ENCODE measurements around the gene SMC6. TPM values are rescaled to one million over a fixed set of nuclear protein-coding genes. Genes with fewer than 3 reads are reported as not detected.

Gene SMC6
- total RNA-seq, 1 experiment from 2014 or later, result 8.4 TPM

DNA sequence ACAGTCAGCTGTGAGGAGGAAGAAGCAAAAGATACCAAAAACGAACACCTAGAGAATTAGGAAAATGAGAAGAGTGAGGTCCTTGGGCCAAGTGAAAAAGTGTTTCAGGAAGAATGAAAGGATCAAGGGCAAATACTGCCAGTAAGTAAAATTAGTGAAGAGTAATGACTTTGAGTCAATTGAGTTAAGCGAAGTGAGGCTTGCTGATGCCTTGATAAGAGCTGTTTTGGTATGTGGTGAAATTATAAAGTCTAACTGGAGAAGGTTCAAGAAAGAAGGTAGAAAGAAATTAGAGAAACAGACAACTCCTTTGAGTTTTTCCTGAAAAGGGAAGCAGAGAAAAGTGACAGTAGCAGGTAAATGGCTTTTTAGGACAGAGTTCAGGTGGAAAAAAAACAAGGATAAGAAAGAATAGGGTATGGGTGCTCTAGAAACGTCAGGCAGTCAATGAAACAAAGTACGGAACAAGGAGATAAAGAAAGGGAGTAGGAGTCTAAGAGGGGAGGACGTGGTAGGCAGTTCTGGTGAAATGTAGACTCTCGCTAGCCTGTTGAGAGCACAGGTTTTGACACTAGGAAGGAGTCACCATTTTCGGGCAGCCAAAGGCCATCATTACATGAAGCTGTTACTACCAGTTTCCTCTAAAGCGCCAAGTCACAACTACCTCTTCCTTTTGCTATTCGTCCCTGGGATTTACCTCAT is 42.9 kb downstream of the SMC6 start:
- DNase-seq (ENCODE audit: low spot score), result no peak

DNA sequence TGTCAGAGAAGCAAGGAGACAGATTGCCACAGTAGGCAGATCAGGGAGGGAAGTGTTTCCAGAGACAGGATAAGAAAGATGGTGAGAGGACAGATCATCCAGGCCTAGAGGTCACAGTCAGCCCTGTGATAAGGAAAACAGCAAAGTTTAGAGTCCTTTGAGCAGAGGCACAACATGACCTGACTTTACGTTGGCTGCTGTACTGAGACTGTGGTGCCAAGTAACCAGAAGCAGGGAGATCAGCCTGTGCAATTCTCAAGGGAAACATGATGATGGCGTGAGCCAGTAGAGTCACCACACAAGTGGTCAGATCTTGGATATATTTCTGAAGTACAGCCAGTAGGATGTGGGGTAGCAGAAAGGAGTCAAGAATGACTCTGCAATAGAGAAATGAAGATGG is 43.7 kb downstream of the SMC6 start:
- no peak for DNase-seq (ENCODE audit: low spot score)

DNA sequence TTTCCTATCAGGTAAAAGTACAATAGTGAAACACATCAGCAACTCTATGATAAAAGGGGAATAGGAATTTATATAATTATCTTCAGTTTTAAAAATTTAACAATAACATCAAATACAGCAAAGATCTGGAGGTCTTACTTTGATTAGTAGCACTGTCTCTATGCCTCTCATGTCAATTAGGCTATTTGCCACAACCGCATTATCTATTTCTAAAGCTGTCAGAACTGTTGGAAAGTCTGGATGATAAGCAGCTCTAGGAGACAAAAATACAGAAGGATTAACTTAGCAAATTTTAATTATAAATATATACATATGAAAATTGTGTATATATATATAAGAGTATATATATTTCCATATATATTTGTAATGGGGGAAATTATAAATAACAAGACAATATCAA is 45.1 kb downstream of the SMC6 start:
- no peak for DNase-seq (ENCODE audit: low spot score)

DNA sequence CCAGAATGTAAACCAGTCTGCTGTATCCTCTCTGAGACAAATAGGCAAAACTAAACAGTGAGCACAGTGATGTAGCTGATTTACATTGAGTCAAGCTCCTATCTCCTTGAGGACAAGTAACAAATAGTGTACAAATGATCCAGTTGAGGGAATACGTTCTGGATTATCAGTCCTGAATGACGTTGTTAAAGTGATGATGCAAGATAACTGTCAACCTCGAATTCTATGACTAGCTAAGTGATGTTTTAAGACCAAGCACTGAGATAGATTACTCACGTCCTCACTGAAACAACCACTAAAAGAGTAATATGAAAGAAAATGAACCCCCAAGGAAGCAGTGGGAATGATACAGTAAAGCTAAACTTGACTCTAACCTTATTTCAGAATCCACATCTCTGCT is 46.8 kb downstream of the SMC6 start:
- no peak for DNase-seq (ENCODE audit: low spot score)

DNA sequence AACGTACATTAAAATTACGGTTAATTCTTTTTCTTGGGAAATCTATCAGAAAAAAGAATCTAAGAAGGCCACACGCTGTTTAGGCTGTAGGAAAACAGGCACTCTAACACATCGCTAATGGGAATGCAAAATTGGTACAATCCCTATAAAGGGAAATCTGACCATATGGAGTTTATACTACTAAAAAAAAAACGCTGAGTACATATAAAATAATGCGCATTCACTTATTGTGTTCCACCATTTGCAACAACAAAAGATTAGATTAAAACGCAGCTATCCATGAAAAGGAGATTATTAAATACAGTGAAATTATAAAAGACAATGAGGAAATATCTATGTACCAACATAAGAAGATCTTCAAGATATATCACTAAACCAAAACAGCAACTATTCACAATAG is 62.8 kb downstream of the SMC6 start:
- no peak for DNase-seq (ENCODE audit: low spot score)

DNA sequence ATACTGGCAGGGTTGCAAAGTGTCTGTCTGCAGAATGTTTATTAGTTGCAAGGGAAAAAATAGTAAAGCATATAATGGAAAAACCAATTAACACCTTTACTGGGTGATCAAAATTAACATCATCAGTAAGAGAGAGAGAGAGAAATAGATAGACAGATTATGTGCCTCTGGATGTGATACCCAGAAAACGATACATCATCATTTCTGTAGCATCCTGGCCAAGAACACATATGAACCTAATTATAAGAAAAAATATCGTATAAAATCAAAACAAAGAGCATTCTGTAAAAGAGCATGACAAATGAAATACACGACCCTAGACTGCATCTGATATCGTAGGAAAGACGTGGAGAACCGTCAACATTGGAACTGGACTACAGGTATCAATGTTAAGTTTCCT is 64.6 kb downstream of the SMC6 start:
- no peak for DNase-seq (ENCODE audit: low spot score)

DNA sequence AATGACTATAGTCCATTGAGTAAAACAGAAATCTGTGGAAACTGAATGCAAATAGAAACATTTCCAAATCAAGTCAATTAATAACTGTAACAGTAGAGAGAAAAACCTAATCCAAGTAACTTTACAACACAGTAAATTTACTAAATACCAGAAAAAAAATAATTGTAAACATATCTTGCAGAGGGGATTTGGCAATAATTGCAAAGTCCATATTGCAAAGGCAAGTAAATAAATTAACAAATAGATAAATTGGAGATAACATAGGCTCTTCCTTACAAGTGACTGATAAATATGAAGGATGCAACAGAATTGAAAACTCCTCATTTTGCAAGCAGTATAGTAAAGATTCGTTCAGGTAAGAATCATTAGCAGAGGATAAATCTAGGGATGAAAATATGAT is 65.0 kb downstream of the SMC6 start:
- DNase-seq (ENCODE audit: low spot score), result no peak

DNA sequence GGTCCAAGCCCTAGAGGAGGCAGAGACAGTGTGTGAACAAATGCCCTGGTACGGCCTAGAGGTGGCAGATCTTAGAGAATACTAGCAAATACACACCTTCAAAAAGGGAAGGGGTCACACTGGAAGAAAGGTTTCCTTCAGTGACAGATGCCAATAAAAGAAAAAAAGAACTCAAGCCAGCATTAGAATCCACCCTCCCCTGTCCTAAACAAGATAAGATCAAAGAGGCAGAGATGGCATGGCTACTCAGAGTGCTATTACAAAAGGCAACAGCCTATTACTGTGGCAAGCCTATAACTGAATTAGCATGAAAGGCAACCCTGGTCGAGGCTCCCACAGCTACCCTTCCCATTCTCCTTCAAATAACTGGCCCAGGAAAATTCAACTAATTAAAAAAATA is 69.6 kb downstream of the SMC6 start:
- DNase-seq (ENCODE audit: low spot score), result no peak

DNA sequence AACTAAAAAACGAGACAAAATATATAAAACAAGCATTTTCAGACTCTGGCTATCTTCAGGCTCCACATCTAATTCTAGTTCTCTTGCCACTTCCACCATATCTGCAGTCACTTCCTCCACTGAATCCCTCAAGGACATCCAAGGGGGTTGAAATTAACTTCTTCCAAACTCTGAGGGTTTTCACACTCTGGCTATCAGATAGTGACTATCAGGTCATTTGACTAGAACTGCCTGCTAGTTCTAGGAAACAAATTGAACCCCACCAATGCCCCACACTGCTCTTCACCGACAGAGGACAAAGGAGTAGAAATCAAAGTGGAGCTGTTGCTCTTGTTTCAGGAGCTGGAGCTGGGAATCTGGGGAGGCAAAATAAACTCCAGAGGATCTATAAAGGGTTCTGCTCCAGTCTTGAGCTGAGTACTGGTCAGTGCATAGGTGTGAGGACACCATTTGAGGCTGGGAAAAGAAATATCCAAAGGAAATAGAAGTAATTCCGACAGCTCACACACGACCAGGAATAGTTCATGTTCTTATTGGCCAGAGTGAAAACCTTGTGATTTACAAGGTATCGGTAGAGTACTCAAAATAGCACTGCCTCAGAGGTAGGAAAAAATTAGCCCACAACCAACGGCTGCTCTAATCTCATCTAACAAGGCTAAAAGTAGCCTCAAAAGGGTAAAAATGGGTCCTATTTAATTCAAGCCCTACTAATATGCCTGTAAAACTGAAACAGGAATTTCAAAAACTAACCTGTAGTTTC is 71.3 kb downstream of the SMC6 start:
- DNase-seq (ENCODE audit: low spot score), result no peak

DNA sequence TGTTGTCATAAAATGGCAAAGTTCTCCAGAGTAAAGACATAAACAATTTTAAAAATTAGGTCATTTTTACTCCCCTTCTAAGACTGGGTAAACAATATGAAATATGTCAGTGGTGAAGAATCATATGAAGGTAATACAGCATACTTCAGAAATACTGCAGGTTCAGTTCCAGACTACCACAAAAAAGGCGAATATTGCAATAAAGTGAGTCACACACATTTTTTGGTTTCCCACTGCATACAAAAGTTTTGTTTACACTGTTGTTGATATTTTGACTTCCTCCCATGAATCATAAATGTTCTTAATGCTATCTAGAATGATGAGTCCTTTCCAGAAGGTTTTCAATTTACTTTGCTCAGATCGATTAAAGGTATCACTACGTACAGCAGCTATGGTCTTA is 73.5 kb downstream of the SMC6 start:
- DNase-seq (ENCODE audit: low spot score), result no peak

DNA sequence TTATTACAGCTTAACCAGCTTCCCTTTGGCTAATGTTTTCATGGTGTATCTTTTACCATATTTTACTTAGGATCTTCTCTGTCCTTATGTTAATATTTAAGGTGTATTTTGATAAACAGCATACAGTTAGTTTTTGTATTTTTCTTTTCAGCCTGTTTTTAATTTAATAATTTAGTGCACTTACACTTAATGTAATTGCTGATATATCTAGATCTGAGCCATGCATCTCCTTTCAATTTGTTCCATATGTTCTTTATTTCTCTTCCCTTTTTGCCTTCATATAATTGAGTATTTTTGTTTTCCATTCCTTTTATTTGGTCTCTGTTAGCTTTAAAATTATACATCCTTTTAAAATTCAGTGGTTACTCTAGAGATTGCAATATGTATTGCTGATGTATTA is 78.8 kb downstream of the SMC6 start:
- DNase-seq (ENCODE audit: low spot score), result no peak

DNA sequence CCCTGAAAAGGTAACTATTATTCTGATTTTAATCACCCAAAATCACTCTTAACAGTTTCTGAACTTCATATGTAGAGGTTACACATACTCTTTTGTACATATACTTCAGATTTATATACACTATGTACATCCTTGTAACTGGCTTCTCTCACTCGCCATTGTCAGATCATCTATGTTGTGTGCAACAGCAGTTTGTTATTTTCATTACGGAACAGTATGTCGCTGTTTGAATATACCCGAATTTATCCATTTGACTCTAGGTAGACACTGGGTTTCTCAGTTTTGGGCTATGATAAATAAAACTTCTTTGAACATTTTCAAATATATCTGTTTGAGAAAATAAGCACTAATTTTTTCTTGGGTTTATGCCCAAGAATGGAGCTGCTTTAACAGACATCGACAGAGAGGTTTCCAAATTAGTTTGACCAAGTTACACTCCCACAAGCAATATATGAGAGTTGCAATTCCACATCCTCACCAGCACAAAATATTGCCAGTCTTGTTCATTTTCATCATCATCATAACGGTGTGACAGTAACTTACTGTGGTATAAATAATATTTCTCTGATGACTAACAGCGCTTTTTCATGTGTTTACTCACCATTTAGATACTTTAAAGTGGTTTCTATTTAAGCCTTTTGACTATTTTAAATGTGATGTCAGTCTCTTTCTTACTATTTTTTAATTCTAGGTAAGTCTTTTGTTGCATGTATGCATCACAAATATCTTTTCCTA is 80.9 kb downstream of the SMC6 start:
- DNase-seq (ENCODE audit: low spot score), result no peak

DNA sequence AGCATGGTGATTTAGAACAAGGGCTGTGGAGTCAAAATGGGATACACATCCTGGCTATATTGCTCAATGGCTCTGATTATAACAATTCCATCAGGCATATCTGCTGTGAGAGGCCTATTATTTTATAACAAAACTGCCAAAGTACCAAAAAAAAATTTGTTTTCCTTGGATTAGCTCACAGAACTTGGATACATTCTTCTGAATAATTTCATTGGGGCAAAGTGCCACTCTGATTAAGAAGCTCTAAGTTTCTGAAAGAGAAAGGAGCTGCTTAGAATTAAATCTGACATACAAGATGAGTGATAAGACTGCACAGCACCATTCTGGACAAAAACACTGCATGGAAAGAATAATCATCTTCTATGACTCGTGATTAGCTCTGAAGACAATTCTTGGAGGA is 85.7 kb downstream of the SMC6 start:
- DNase-seq (ENCODE audit: low spot score), result no peak

DNA sequence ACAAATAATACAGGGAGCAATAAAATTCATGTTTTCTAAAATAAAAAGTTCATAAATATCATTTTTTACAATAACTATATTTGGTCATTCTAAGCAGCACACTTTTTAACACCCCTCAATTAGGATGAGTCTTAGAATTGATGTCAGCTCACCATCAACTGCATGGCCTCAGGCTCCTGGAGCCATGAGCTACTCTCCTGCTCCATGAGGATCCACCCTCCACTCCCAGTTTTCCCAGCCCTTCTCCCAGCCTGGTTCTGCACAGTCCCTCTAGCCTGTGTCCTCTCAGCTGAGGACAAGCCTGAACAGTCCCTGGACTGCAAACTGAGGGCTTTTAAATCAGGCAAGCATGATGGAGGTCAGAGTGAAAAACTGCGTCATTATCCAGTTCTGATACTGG is 89.1 kb downstream of the SMC6 start:
- DNase-seq (ENCODE audit: low spot score), result no peak

DNA sequence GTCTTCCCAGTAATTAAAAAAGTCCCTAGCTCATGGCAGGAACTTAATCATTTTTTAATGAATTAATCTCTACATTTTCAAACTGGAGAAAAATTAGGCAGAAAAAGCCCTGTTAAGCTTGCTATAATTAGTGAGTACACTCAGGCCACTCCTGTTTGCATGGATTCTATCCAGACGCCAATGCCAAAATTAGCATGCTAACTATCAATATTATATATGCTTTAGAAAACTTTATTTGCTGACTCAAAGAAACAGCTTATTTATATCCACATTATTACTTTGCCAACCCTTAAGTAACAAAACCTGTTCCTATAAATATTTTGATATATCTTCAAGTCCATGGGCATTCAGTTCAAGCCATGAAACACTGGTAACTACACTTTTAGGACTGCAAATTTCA is 90.9 kb downstream of the SMC6 start:
- no peak for DNase-seq (ENCODE audit: low spot score)

DNA sequence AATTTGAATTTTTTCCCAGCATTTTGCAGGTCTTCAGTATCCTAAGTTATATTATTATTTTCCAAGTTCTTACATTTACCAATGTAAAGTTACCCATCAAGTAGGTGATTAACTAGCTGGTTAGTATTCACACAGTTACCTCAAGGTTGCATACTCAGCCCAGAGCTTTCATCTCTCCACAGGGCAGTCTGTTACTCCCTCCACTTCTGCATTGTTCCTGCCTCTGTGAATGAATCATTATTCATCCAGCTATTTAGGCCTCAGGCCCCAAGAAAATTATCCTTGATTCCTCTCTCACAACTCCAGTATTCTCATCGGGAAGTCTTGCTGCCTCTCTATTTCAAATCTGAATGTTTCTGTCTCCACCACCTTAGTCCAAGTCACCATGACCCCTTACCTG is 92.2 kb downstream of the SMC6 start:
- DNase-seq (ENCODE audit: low spot score), result no peak

DNA sequence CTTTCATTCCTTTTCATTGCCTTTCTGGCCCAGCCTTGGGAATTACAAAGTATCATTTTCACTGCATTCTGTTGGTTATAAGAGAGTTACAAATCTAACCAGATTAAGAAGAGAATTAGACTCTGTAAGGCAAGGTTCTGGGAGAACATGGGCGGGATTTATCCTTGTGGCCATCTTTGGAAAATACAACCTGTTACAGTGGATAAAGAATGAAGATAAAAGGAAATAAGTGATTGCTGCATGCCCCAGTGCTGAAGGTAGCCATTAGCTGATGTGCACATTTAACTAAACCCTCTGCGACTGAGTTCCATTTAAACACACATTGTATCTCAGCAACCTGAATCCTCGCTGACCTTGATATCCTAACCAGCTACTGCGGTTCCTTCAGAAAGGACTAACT is 93.4 kb downstream of the SMC6 start:
- DNase-seq (ENCODE audit: low spot score), result no peak

DNA sequence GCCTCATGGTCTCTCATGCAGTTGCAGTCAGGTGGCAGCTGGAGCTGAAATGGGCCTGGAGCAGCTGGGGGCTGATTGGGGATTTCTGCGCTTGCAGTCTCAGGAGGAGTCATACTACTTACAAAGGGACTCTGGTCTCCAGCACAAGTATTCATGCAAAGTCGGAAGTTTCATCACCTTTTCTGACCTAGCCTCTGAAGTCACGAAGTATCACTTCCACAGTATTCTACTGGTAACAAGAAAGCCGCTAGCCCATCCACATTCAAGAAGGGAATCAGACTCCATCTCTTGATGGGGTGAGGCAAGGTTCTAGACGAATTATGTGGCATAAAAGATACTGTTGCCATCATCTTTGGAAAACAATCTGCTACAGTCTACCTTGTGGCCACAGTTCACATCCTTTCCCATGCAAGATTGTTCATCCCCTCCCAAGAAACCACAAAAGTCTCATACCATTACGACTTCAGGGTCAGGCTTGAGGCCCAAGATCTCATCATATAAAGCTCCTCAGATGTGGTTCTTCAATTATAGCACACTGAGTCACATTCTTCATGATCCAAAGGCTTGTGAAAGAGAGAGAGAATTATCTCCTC is 95.3 kb downstream of the SMC6 start:
- DNase-seq (ENCODE audit: low spot score), result no peak

DNA sequence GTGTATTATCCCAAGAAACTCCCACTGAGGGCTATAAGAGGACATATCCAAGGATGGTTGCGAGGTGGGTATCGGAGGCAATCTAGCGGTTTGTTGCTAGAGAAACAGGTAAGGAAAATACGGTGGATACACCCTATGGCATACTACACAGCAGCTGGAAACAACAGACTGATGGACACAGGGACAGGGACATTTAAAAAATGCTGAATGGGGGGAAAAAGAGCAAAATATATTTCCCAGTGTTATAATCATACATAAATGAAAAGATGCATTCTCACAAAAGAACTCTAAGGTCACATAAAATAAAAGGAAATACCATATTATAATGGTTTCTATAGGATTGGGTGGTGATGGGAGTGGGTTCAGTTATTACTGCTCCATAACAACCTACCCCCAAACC is 95.9 kb downstream of the SMC6 start:
- DNase-seq (ENCODE audit: low spot score), result no peak

DNA sequence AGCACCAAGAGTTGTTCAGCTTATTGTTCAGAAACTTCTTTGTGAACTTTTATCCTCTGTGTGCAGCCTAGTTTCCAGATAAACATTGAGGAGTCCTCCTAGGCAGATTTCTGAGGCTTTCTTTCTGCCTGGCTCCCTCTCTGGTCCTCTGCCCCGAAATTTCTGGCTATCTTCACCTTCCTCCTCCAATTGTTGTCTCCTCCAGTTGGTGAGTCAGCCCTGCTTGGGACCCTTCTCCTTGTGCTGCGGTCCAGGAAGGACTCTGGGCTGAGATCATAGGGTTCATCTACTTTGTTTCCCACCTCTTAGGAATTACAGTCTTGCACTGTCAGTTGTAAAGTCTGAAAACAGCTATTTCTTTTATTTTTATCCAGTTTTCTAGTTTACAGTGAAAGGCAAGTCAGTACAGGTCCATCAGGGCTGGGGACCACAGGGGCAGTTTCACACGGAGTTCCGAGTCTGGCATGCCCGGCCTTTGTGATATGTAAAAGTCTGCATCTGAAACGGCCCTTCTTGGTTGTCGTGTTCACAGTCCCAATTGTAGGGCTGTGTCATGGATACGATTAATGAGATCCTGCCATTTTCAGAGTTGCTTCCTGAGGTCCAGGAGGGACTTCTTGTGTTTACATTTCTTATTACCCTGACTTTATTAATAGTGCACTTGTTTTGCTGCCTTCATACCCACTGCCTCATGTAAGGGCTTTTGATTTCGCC is 100.8 kb downstream of the SMC6 start:
- DNase-seq (ENCODE audit: low spot score), result no peak

DNA sequence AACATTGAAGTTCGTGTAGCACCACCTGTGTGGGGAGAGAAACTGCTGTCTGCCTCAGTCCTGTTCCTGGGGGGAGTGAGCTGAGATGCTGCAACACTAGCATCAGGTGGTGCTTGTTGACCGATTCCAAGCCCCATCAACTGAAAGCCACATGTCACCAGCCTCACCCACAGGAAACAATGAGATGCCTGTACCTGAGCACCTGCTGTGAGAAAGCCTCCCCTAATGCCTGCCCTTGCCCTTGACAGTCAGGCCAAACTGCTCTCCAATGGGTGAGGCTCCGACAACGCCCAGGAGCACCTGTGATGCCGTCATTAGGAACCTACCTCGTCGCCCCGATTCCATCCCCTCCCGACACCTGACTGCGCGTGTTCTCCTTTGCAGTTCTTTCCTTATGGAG is 104.6 kb downstream of the SMC6 start:
- no peak for DNase-seq (ENCODE audit: low spot score)

DNA sequence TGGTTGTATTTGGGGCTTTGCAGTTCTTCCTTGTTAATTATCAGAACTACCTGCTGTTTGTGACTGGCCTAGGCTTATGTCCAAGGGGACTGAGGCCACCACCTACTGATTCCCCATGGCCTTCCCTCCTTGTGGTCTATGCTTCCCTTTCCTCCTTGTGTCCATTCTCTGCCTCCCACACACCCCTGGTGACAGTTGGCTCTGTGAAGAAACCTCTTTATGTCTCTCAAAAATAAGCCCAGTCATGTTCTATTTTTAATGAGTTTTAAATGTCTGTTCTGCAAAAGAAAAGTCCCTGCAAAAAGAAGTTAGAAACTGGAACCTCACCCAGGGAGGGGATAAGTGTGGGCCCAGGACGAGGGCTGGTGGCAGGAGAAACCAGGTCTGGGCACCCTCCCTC is 105.0 kb downstream of the SMC6 start:
- DNase-seq (ENCODE audit: low spot score), result no peak
